Neural cell (in vitro differentiated cells): Measurements from ENCODE around the gene RNASE4. TPM values are rescaled to one million over a fixed set of nuclear protein-coding genes. Genes with fewer than 3 reads are reported as not detected.
A peak's percentile ranks its signal among the peaks of the same experiment; 100 is the strongest.

Experiments
- H2AFZ ChIP-seq: fragments of 200-600, 300-800 bp; sonication (generic), shearing (Covaris generic); 2 replicates; pipeline ENCODE4 v1.6.0; 2014; ENCODE audit warnings: low read depth, mild to moderate bottlenecking, antibody characterized with exemption, low read length, moderate library complexity
- H3F3A ChIP-seq: fragments of 200-600 bp; shearing (Covaris generic); 2 replicates; pipeline ENCODE4 v1.6.1; 2016; ENCODE audit warnings: mild to moderate bottlenecking, moderate library complexity, mixed read lengths, antibody characterized with exemption, low read length; ENCODE audit not compliant: insufficient read depth, poor library complexity, severe bottlenecking
- H3K27ac ChIP-seq: fragments of 200-600, 300-800 bp; sonication (generic), shearing (Covaris generic); 2 replicates; pipeline ENCODE4 v1.5.1; 2014; ENCODE audit warnings: mild to moderate bottlenecking, low read length, moderate library complexity
- H3K27me3 ChIP-seq: fragments of 300-800, 200-600 bp; sonication (generic), shearing (Covaris generic); 2 replicates; pipeline ENCODE4 v1.6.0; 2014; ENCODE audit warnings: mild to moderate bottlenecking, low read depth, low read length, moderate library complexity; ENCODE audit not compliant: insufficient read depth
- H3K36me3 ChIP-seq: fragments of 300-800, 200-600 bp; sonication (generic), shearing (Covaris generic); 2 replicates; pipeline ENCODE4 v1.5.1; 2014; ENCODE audit warnings: mild to moderate bottlenecking, antibody characterized with exemption, low read length, moderate library complexity; ENCODE audit not compliant: insufficient read depth
- H3K4me2 ChIP-seq: fragments of 300-800, 200-600 bp; sonication (generic), shearing (Covaris generic); 2 replicates; pipeline ENCODE4 v1.6.0; 2014; ENCODE audit warnings: mild to moderate bottlenecking, low read length
- H3K4me3 ChIP-seq: fragments of 300-800, 200-600 bp; sonication (generic), shearing (Covaris generic); 2 replicates; pipeline ENCODE4 v1.5.1; 2014; ENCODE audit warnings: mild to moderate bottlenecking, low read length, moderate library complexity
- H3K79me2 ChIP-seq: fragments of 200-600 bp; shearing (Covaris generic); replicated peaks from 2 replicates; pipeline ENCODE4 v1.6.0; 2014; ENCODE audit warnings: mild to moderate bottlenecking, low read length, moderate library complexity; ENCODE audit not compliant: insufficient read depth
- H3K9ac ChIP-seq: fragments of 300-800, 200-600 bp; sonication (generic), shearing (Covaris generic); 2 replicates; pipeline ENCODE4 v1.6.1; 2016; ENCODE audit warnings: mild to moderate bottlenecking, low read length, mixed read lengths
- H3K9me2 ChIP-seq: fragments of 200-600 bp; shearing (Covaris generic); 2 replicates; pipeline ENCODE4 v1.6.1; 2016; ENCODE audit warnings: mild to moderate bottlenecking, low read length, mixed read lengths; ENCODE audit not compliant: insufficient read depth
- H3K9me3 ChIP-seq: fragments of 200-600, 300-800 bp; sonication (generic), shearing (Covaris generic); 2 replicates; pipeline ENCODE4 v1.6.1; 2016; ENCODE audit warnings: mild to moderate bottlenecking, mixed run types, low read length, moderate library complexity, mixed read lengths
- H4K20me1 ChIP-seq: fragments of 200-600 bp; shearing (Covaris generic); 2 replicates; pipeline ENCODE4 v1.6.1; 2016; ENCODE audit warnings: mild to moderate bottlenecking, mixed run types; ENCODE audit not compliant: insufficient read depth
- CTCF ChIP-seq: fragments of 450-650 bp; IDR thresholded peaks from 2 replicates; pipeline ENCODE4 v1.5.1; 2014; ENCODE audit warnings: antibody characterized with exemption, mild to moderate bottlenecking, moderate library complexity; ENCODE audit not compliant: poor library complexity, severe bottlenecking
- EP300 ChIP-seq: fragments of 450-650 bp; conservative IDR thresholded peaks from 2 replicates; pipeline ENCODE4 v1.6.1; 2014; ENCODE audit warnings: antibody characterized with exemption, mild to moderate bottlenecking, moderate library complexity; ENCODE audit not compliant: poor library complexity, severe bottlenecking
- EZH2 ChIP-seq: fragments of 200-600, 300-800 bp; shearing (Covaris generic), sonication (generic); IDR thresholded peaks from 2 replicates; pipeline ENCODE4 v1.6.1; 2014; ENCODE audit warnings: antibody characterized with exemption, low read length, borderline replicate concordance, mild to moderate bottlenecking; ENCODE audit not compliant: insufficient read depth, poor library complexity, severe bottlenecking
- MXI1 ChIP-seq: fragments of 450-650 bp; conservative IDR thresholded peaks from 2 replicates; pipeline ENCODE4 v1.6.1; 2014; ENCODE audit warnings: antibody characterized with exemption, mild to moderate bottlenecking; ENCODE audit not compliant: poor library complexity, severe bottlenecking
- POLR2AphosphoS5 ChIP-seq: IDR thresholded peaks from 2 replicates; pipeline ENCODE4 v1.6.1; 2012
- RAD21 ChIP-seq: fragments of 450-650 bp; conservative IDR thresholded peaks from 2 replicates; pipeline ENCODE4 v1.6.1; 2014; ENCODE audit warnings: antibody characterized with exemption, mild to moderate bottlenecking, moderate library complexity
- REST ChIP-seq: IDR thresholded peaks from 2 replicates; pipeline ENCODE4 v1.6.1; 2012; ENCODE audit warnings: borderline replicate concordance
- SMC3 ChIP-seq: fragments of 450-650 bp; conservative IDR thresholded peaks from 2 replicates; pipeline ENCODE4 v1.6.1; 2014; ENCODE audit warnings: antibody characterized with exemption, mild to moderate bottlenecking, moderate library complexity; ENCODE audit not compliant: poor library complexity
- TAF1 ChIP-seq: IDR thresholded peaks from 2 replicates; pipeline ENCODE4 v1.6.1; 2012; ENCODE audit warnings: low read depth
- polyA minus RNA-seq: library from RNA; depleted of rRNA, polyadenylated mRNA; stranded (reverse); fragments of >200 nt; gene quantifications from 2 replicates; pipeline ENCODE4 v1.2.3, GENCODE V29; 2014
- polyA plus RNA-seq: library from polyadenylated mRNA; depleted of rRNA; stranded (reverse); fragments of >200 nt; gene quantifications from 2 replicates; pipeline ENCODE4 v1.2.3, GENCODE V29; 2014

RNASE4 gene
- polyA plus RNA-seq (1.1 TPM in 1 of 2 replicates, not detected in the other), polyA minus RNA-seq (0.23 and 1.7 TPM in 2 replicates)

- Histone ChIP-seq H3K27ac (peak within 1 kb of the TSS; percentile 95), H3K9ac (peak within 1 kb of the TSS; percentile 96), H4K20me1 (no peaks in the 10 kb centered on the region), H3K9me2 (no peaks in the 10 kb centered on the region), H2AFZ (peak within 1 kb of the TSS; percentile 40), H3K27me3 (no peaks in the 10 kb centered on the region), H3K36me3 (no peaks in the 10 kb centered on the region), H3K9me3 (no peaks in the 10 kb centered on the region), H3K4me2 (peak within 1 kb of the TSS; percentile 69), H3K4me3 (peak within 1 kb of the TSS; percentile 78), H3F3A (peaks cover 3% of the 10 kb centered on the region), H3K79me2 (no peaks in the 10 kb centered on the region)
- TF ChIP-seq EZH2 (no peak), MXI1 (peak; percentile 29), TAF1 (no peak), CTCF (no peak), POLR2AphosphoS5 (no peak), RAD21 (no peak), REST (no peak), EP300 (no peak)
Observed at GRCh38 chr14:20683891-20684661, at the start of gene RNASE4. Gene RNASE4, plus strand, starts transcription at chr14:20684560. Its CDS starts 14,812 bp downstream, at chr14:20699372.

GRCh38 chr14:20641591-20641990, 42.8 kb upstream of the RNASE4 start, which contains the start of gene OR6S1:
Gene OR6S1, minus strand, starts transcription at chr14:20641691. Its CDS starts 0 bp downstream, at chr14:20641691.
- Histone ChIP-seq H3K79me2 (no peaks in the 10 kb centered on the region), H3K4me2 (no peak within 1 kb of the TSS), H3F3A (no peaks in the 10 kb centered on the region), H4K20me1 (no peaks in the 10 kb centered on the region), H3K27ac (no peak within 1 kb of the TSS), H3K9me3 (no peaks in the 10 kb centered on the region), H3K36me3 (no peaks in the 10 kb centered on the region), H3K4me3 (no peak within 1 kb of the TSS), H3K9ac (no peak within 1 kb of the TSS), H3K27me3 (no peaks in the 10 kb centered on the region), H3K9me2 (no peaks in the 10 kb centered on the region), H2AFZ (no peak within 1 kb of the TSS)
- TF ChIP-seq MXI1 = no peak
- TF ChIP-seq POLR2AphosphoS5 = no peak
- TF ChIP-seq REST = no peak
- no peak for TF ChIP-seq RAD21
- no peak for TF ChIP-seq SMC3
- TF ChIP-seq EP300 = no peak
- no peak for TF ChIP-seq EZH2
- TF ChIP-seq TAF1 = no peak
- no peak for TF ChIP-seq CTCF
